Cerebellar nuclear complex (tissue), 1 donor: ENCODE results near the gene DOCK8.

Experiments
- DNase-seq, 2 experiments: peaks; one replicate each; lab custom pipeline; 2025; lab: John Stamatoyannopoulos, UW

DOCK8 gene

GRCh38 chr9:311841-312240 lies 97.2 kb downstream of the DOCK8 start:
- DNase-seq: no peak

- DNase-seq: no peak
These were observed 98.1 kb downstream of the DOCK8 start for GRCh38 chr9:312596-313320.

DNA sequence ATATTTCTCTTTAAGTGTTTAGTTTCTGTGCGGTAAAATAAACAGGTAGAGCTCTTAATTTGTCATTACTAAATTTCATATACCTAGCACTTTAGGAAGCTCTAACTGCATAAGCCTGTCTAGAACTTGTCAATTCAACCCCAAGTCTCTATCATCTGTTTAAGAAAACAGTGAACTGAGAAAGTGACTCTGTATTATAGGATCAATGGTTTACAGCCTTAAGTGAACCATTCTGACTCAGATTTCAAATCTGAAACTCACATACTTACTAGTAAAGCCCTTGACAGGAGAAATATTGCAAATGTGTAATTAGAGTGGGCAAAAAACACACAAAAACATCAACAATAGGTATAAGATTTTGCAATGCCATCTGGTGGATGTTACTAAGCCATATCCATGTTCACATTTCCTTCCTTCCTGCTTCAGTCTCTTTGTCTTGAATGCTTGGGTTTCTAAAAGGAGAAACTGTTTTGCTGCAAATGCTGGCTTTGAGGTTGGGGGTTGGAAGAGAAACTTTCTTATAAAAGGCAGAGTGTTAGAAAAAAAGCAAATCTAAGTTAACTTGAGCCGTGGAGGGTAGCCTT lies 101.8 kb downstream of the DOCK8 start:
- no peak for DNase-seq

- DNase-seq: no peak
These were observed 104.0 kb downstream of the DOCK8 start for GRCh38 chr9:318646-319045.

GRCh38 chr9:324971-325370 lies 110.3 kb downstream of the DOCK8 start:
- DNase-seq: no peak

- no peak for DNase-seq
These were observed 112.0 kb downstream of the DOCK8 start for GRCh38 chr9:326667-327066.

GRCh38 chr9:328453-328852 lies 113.8 kb downstream of the DOCK8 start:
- no peak for DNase-seq

DNA sequence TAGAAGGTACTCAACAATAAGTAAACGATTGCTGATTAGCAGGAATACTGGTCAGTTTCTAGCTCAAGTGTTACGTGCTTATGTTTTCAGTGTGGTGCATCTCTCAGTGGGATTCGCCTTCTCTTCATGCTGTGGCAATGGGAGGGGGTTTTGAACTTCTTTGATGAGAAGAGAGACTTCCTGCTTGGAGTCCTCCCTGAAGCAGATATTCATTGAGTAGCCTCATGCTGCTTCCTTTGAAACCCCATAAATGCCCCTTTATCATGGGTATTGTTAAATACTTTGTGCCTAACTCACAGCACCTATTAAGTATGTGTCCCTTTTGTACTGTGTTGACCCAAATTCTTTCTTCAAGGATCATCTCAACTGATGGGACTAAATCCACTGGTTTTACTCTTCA lies 116.5 kb downstream of the DOCK8 start:
- DNase-seq: no peak

DNA sequence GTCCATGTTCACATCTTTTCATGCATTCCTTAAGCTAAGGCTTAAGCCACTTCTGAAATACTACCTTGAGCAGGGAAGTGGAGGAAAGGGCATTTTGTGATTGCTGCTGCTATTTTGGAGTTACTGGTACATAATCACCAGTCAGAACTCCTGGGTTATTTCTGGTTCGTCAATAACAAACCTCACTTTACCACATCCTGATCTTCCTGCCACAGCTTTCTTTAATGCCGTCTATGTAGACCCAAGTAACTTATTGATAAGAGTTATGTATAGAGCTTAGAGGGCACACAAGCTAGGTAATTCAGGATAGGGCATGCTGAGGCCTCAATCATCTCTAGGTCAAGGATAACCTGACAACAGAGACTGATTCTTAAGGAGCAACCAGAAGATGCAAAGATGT lies 120.7 kb downstream of the DOCK8 start:
- DNase-seq: no peak

GRCh38 chr9:336039-336438 lies 121.4 kb downstream of the DOCK8 start:
- no peak for DNase-seq

DNA sequence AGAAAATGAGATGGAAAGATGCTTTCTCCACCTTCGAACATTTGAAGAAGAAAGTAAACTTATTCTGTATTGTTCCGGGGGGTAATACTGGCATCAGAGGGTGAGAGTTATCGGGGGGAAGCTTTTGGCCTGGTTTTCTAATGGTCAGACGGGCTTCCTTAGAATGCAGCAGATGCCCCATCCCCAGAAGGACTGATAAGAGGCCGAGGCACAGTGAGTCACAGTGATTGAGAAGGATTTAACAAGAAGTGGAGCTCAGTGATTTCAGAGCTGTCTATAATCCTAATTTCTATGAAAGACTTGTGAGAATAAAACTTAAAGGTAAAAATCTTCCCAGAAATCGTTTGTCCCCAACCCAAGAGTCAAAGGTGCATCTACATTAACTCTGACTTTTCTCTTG lies 123.9 kb downstream of the DOCK8 start:
- no peak for DNase-seq

- no peak for DNase-seq
These were observed 127.2 kb downstream of the DOCK8 start for GRCh38 chr9:341634-342421.

GRCh38 chr9:343773-344172 lies 129.1 kb downstream of the DOCK8 start:
- DNase-seq: no peak

- DNase-seq: no peak
These were observed 131.5 kb downstream of the DOCK8 start for GRCh38 chr9:346111-346571.

- no peak for DNase-seq
These were observed 133.1 kb downstream of the DOCK8 start for GRCh38 chr9:347667-348292.

- no peak for DNase-seq
These were observed 135.7 kb downstream of the DOCK8 start for GRCh38 chr9:350384-350783.

GRCh38 chr9:351916-352315 lies 137.3 kb downstream of the DOCK8 start:
- no peak for DNase-seq

DNA sequence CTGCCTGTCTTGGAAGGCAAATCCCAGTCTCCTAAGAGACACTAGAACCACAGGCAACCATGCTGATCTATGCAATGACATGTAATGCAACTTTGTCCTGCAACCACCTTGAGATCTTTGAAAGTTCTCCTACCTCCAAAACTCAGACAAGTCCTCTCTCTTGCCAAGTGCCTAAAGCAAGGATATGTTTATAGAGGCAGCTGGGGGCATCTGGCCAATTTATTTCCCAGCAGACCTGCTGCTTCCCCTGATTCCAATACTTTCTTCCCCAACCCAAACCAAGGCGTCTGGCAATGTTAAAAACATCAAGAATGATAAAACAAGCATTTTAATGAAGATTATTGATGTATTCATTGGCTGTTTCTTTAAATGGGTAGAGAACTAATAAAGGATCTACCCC lies 138.4 kb downstream of the DOCK8 start:
- no peak for DNase-seq

DNA sequence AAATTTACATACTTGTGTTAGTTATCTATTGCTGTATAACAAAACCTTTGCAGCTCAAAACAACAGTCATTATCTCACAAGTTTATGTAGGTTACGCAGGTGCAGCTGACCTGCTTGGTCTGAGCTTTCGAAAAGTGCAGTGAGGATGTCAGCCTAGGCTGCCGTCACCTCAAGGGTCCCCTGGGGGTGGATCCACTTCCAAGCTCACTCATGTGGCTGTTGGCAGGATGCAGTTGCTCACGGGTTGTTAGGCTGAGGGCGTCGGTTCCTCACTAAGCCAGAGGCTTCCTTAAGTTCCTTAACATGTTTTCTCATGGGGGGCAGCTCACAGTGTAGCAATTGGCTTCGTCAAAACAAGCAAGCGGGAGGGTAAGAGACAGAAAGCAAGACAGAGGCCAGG lies 139.8 kb downstream of the DOCK8 start:
- DNase-seq: no peak

DNA sequence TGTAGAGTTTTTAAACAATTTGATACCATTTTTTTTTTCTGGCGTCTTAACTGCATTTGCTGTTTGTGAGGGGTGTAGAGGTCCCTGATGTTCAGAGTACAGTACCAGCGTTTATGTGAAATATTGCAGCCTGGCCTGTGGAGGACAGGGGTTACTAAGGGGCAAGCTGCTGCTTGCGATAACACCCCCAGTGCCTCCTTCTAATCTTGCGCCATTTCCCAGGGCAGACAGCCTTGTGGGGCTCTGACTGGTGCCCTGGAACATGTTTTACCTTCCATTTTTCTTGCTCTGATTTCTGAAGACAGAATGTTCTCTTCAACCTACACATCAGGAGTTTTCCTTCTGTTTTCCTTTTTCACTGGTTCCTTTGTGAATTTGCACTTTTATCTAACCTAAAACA lies 142.9 kb downstream of the DOCK8 start:
- DNase-seq: no peak

DNA sequence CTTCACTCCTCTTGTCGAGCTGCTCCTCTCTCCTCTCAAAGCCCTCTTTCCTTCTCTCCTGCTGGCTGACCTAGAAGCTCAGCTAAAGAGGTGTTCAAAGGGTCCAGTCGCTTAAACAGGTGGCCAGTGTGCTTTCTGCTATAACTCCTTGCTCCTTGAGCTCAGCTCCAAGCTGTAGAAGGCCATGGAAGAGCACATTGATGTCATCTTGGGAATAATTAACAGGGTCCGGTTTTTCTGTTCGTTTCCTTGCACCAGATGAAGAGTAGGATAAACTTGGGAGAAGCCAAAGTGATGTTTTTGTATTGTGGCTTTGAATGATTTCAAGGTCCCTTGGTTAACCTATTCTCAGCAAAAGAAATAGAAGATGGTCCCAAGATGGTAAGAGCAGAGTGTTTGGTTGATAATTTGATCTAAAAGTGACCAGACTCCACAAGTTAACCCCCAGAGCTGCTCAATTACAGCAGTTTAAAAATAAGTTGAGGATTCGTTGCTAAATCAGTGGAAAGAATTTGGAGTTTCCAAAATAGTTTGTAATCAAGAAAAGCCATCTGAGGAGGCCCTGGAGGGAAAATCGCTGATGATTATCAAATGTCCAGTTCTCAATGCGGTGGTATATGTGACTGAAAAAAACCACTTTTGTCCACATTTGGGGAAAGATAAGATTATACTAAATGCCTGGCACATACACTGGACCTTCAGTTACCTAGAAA lies 148.1 kb downstream of the DOCK8 start:
- no peak for DNase-seq

- no peak for DNase-seq
These were observed 148.6 kb downstream of the DOCK8 start for GRCh38 chr9:363274-363612.
